MM.1S (cell line): ENCODE measurements around the gene STAT6.

Source experiments
- DNase-seq: peaks from one replicate; pipeline ENCODE4 v3.0.0-alpha.2; 2015
- H2AFZ ChIP-seq: fragments of 300-600 bp; sonication (generic); 2 replicates; pipeline ENCODE4 v1.6.0; 2016; ENCODE audit warnings: antibody characterized with exemption, low read length
- H3F3A ChIP-seq: fragments of 300-600 bp; sonication (generic); 2 replicates; pipeline ENCODE4 v1.6.1; 2016; ENCODE audit warnings: mild to moderate bottlenecking, antibody characterized with exemption, low read length, moderate library complexity, mixed read lengths; ENCODE audit not compliant: insufficient read depth
- H3K27ac ChIP-seq: fragments of 300-600 bp; sonication (generic); 2 replicates; pipeline ENCODE4 v1.5.1; 2016; ENCODE audit warnings: mild to moderate bottlenecking, low read length
- H3K27me3 ChIP-seq: fragments of 300-600 bp; sonication (generic); replicated peaks from 2 replicates; pipeline ENCODE4 v1.6.0; 2016; ENCODE audit warnings: low read length; ENCODE audit not compliant: insufficient read depth
- H3K36me3 ChIP-seq: fragments of 300-600 bp; sonication (generic); replicated peaks from 2 replicates; pipeline ENCODE4 v1.6.1; 2016; ENCODE audit warnings: mild to moderate bottlenecking, low read length, mixed read lengths; ENCODE audit not compliant: insufficient read depth
- H3K4me1 ChIP-seq: fragments of 300-600 bp; sonication (generic); 2 replicates; pipeline ENCODE4 v1.6.1; 2016; ENCODE audit warnings: low read length, mixed read lengths
- H3K4me2 ChIP-seq: fragments of 300-600 bp; sonication (generic); 2 replicates; pipeline ENCODE4 v1.6.0; 2016; ENCODE audit warnings: low read depth, low read length
- H3K4me3 ChIP-seq: fragments of 300-600 bp; sonication (generic); 2 replicates; pipeline ENCODE4 v1.5.1; 2016; ENCODE audit warnings: low read length, mixed read lengths
- H3K79me2 ChIP-seq: fragments of 300-600 bp; sonication (generic); 2 replicates; pipeline ENCODE4 v1.6.1; 2016; ENCODE audit warnings: mixed run types, low read length, mixed read lengths
- H3K9ac ChIP-seq: fragments of 300-600 bp; sonication (generic); 2 replicates; pipeline ENCODE4 v1.6.1; 2016; ENCODE audit warnings: low read length, mixed read lengths
- H3K9me2 ChIP-seq: fragments of 300-600 bp; sonication (generic); replicated peaks from 2 replicates; pipeline ENCODE4 v1.6.1; 2016; ENCODE audit warnings: mild to moderate bottlenecking, low read length, mixed read lengths; ENCODE audit not compliant: insufficient read depth
- H3K9me3 ChIP-seq: fragments of 300-600 bp; sonication (generic); replicated peaks from 2 replicates; pipeline ENCODE4 v1.6.1; 2016; ENCODE audit warnings: mild to moderate bottlenecking, low read length, mixed read lengths; ENCODE audit not compliant: insufficient read depth
- H4K20me1 ChIP-seq: fragments of 300-600 bp; sonication (generic); 2 replicates; pipeline ENCODE4 v1.6.1; 2016; ENCODE audit warnings: mild to moderate bottlenecking, low read length, moderate library complexity, mixed read lengths; ENCODE audit not compliant: insufficient read depth
- EZH2 ChIP-seq: fragments of 300-600 bp; sonication (generic); optimal IDR thresholded peaks from 2 replicates; pipeline ENCODE3; 2017; ENCODE audit warnings: low read depth, mild to moderate bottlenecking, antibody characterized with exemption, low read length, mixed read lengths
- EZH2phosphoT487 ChIP-seq: fragments of 300-600 bp; sonication (generic); IDR thresholded peaks from 2 replicates; pipeline ENCODE4 v1.6.1; 2018; ENCODE audit warnings: antibody characterized with exemption, low read length
- TF ChIP-seq, protein P1 (sequence below): fragments of 300-600 bp; sonication (generic); IDR thresholded peaks from 2 replicates; pipeline ENCODE4 v1.5.1; 2016; ENCODE audit warnings: antibody characterized with exemption, low read length, mixed read lengths

The STAT6 gene

DNA sequence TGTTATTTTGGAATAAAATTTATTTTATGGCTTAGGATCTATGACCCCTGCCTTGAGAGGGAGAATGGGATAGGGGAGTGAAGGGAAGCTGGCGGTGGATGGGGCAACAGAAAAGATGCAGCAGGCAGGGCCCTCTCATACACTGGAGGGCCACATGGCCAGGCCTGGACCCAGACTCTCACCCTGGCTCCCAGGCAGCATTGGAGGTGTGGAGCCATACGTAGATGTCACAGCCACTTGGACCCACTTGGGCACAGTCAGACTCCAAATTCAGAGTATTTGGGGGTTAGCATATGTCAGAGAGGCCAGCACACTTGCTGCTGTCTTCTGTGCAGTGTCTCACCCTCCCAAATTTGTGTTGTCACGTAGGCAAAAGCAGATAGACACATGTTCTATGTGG, 15.7 kb downstream of the STAT6 start:
- TF ChIP-seq EZH2phosphoT487 = no peak
- TF ChIP-seq EZH2 = no peak
- TF ChIP-seq, protein P1, sequence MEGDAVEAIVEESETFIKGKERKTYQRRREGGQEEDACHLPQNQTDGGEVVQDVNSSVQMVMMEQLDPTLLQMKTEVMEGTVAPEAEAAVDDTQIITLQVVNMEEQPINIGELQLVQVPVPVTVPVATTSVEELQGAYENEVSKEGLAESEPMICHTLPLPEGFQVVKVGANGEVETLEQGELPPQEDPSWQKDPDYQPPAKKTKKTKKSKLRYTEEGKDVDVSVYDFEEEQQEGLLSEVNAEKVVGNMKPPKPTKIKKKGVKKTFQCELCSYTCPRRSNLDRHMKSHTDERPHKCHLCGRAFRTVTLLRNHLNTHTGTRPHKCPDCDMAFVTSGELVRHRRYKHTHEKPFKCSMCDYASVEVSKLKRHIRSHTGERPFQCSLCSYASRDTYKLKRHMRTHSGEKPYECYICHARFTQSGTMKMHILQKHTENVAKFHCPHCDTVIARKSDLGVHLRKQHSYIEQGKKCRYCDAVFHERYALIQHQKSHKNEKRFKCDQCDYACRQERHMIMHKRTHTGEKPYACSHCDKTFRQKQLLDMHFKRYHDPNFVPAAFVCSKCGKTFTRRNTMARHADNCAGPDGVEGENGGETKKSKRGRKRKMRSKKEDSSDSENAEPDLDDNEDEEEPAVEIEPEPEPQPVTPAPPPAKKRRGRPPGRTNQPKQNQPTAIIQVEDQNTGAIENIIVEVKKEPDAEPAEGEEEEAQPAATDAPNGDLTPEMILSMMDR = no peak
- Histone ChIP-seq H3K9ac (no peak overlapping the region), H3F3A (no peaks in the 10 kb centered on the region), H2AFZ (no peak overlapping the region), H3K79me2 (no peaks in the 10 kb centered on the region), H3K27me3 (no peaks in the 10 kb centered on the region), H3K9me3 (no peaks in the 10 kb centered on the region), H3K36me3 (no peaks in the 10 kb centered on the region), H4K20me1 (no peaks in the 10 kb centered on the region), H3K4me1 (no peaks in the 10 kb centered on the region), H3K27ac (no peak overlapping the region), H3K9me2 (no peaks in the 10 kb centered on the region), H3K4me2 (no peak overlapping the region), H3K4me3 (no peak overlapping the region)
- DNase-seq = no peak

DNA sequence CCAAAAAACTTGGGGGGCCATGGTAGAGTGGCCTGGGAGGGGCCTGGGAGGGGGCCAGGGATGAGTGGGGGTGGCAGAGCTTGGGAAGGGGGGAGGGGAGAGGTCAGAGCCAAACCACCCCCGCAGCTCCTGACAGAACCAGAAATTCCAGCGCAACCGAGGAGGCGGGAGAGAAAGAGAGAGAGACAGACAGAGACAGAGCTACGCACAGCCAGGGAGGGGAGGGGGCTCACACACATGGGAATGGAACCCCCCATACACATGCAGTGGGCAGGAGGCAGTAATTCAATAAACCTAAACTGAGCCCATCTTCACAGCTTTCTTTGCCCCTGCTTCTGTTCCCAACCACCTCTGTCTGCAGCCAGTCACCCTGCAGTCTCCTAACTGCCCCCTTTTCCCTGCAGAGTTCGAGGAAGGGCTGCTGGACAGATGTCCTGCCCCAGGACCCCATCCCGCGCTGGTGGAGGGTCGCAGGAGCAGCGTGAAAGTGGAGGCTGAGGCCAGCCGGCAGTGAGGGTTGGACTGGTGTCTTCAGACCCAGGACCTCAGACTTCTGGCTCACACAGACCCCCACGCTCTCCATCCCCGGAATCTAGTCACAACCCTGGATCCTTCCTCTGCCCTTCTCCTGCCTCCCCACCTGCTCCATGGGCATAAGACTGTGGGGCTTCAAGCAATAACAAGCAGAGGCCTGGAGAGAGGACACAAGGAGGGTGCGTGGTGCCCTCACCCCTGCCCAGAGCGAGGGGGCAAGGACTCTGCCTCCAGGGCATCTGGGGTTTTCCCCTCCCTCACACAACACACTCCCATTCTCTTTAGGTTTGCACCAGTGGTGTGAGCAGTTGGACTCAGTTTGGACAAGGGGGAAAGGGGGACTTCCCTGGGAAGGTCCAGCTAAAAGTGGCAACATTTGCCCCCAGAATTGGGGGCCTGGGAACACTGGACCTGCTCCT, 16.7 kb downstream of the STAT6 start:
- Histone ChIP-seq H3K9me3 (no peaks in the 10 kb centered on the region), H3K27ac (no peak overlapping the region), H3F3A (no peaks in the 10 kb centered on the region), H3K79me2 (no peaks in the 10 kb centered on the region), H4K20me1 (no peaks in the 10 kb centered on the region), H3K4me2 (no peak overlapping the region), H2AFZ (no peak overlapping the region), H3K4me3 (no peak overlapping the region), H3K4me1 (no peaks in the 10 kb centered on the region), H3K9ac (no peak overlapping the region), H3K36me3 (no peaks in the 10 kb centered on the region), H3K9me2 (no peaks in the 10 kb centered on the region), H3K27me3 (no peaks in the 10 kb centered on the region)
- DNase-seq = no peak
- TF ChIP-seq EZH2phosphoT487 (no peak), EZH2 (no peak)
- TF ChIP-seq, protein P1 = no peak

DNA sequence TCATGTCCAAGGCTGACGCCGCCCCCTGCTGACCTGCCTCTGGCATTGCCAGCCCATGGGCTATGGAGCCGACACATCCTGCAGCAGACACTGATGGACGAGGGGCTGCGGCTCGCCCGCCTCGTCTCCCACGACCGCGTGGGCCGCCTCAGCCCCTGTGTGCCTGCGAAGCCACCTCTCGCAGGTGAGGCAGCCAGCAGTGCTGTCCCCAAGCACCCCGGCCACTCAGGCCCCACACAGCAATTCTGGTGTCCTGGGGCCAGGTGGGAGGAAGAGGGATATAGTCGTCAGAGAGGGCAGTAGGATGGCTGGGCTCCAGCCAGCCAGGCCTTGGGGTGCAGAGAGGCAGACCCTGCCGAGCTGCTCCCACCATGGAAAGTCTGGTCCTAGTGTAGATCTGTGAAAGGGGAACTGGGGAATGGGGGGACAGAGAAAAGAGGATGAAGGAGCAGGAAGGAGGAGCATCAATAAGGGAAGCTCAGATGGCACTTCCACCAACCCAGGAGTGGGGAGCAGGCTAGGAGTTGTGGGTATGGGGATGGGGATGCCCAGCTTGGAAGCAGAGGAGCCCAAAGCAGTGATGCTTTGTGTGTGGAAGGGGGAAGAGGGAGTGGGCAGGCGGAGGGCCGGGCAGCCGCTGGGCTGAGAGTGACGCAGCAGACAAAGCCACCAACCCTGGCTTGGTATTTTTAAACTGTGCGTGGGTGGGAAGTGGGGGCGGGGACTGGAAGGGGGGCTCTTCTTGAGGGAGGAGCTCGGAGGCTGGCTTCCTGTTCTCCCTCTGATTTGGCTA, 17.6 kb downstream of the STAT6 start:
- DNase-seq = peak; percentile 29
- TF ChIP-seq, protein P1 = peak; percentile 62
- TF ChIP-seq EZH2phosphoT487 (no peak), EZH2 (no peak)
- H3K4me1 ChIP-seq = no peaks in the 10 kb centered on the region
- no peak overlapping the region for H3K27ac ChIP-seq
- no peaks in the 10 kb centered on the region for H3K9me2 ChIP-seq
- no peaks in the 10 kb centered on the region for H3F3A ChIP-seq
- H2AFZ ChIP-seq = no peak overlapping the region
- no peak overlapping the region for H3K9ac ChIP-seq
- no peaks in the 10 kb centered on the region for H3K79me2 ChIP-seq
- no peak overlapping the region for H3K4me3 ChIP-seq
- H3K36me3 ChIP-seq = no peaks in the 10 kb centered on the region
- no peak overlapping the region for H3K4me2 ChIP-seq
- no peaks in the 10 kb centered on the region for H3K27me3 ChIP-seq
- H4K20me1 ChIP-seq = no peaks in the 10 kb centered on the region
- H3K9me3 ChIP-seq = no peaks in the 10 kb centered on the region
